ENCODE results near the gene SLC45A1. TPM values are rescaled to one million over a fixed set of nuclear protein-coding genes. Genes with fewer than 3 reads are reported as not detected.
"Not testable (repeated sequence)": the region's sequence is repeated elsewhere in the genome, so short reads cannot be mapped to it uniquely, and the experiment has no call there.

The SLC45A1 gene
- 0.44 and 2.5 TPM in 2 replicates for total RNA-seq (2014; rRNA removed; shearing (Covaris generic))

DNA sequence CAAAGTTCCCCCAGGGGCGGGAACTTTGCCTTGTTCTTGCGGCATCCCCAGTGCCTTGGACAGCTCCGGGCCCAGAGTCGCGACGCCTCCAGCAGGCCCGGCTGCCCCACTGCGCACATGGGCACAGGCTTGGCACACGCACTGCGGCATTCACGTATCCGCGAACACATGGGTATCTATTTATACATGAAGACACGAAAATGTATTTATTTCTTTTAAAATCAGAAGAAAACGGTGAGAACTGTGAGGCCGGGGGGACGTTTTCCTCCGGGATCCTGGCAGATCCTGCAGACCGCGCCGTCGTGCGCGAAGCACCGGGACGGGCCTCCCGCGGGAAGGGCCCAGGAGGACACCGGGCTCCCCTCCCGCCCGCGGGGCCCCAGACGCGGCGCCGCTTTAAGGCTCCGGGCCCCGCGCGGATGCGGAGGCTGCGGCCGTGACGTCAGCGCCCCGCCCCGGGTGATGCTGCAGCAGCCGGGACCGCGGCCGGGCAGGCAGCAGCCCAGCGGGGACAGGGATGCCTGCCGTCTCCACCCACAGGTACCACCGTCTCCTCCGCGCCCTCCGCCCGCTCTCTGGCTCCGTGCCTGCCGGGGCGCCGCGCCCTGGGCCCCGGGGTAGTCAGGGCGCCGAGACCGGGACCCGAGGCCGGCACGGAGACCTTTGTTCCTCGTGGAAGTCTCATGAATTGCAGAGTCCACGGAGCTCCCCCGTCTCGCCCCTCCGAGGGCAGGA, at the start of gene SLC45A1:
TSS of gene SLC45A1 (plus strand) at position 468 of the 735 bp plus-strand sequence. CDS start 6,216 bp downstream, outside the sequence.
- H3K9me3 ChIP-seq (replicated peaks), result no peaks in the 10 kb centered on the region
- peak within 1 kb of the TSS; percentile 45 for H3K4me3 ChIP-seq
- H3K27me3 ChIP-seq (replicated peaks), result no peaks in the 10 kb centered on the region
- peaks cover 11% of the 10 kb centered on the region for H3K4me1 ChIP-seq (replicated peaks)
- no peaks in the 10 kb centered on the region for H3K36me3 ChIP-seq
- no peak within 1 kb of the TSS for H3K27ac ChIP-seq
- DNase-seq (ENCODE audit: low read depth in 1 of 2, low spot score in 2 of 2), result peak; percentile 49 to 62

DNA sequence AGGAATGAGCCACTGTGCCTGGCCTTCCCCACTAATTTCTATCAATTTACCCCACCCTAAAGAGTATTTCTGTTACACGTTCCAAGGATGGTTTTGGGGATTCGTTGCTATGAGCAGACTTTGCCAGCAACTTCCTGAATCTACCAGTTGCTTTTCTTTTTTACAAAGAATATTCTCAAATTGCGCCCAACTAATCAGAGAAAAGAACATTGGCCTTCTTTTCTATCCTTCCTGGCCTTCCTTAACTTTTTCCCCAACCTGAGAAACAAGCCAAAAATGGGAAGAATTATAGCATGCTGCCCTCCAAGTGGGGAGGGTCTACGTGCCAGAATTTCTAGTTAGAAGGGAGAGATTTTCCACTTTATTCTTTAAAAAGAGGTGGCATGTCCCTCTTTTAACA, 44.9 kb upstream of the SLC45A1 start:
- no peak for DNase-seq (ENCODE audit: low read depth in 1 of 2, low spot score in 2 of 2)
- no peaks in the 10 kb centered on the region for H3K27me3 ChIP-seq (replicated peaks)
- no peaks in the 10 kb centered on the region for H3K9me3 ChIP-seq (replicated peaks)

DNA sequence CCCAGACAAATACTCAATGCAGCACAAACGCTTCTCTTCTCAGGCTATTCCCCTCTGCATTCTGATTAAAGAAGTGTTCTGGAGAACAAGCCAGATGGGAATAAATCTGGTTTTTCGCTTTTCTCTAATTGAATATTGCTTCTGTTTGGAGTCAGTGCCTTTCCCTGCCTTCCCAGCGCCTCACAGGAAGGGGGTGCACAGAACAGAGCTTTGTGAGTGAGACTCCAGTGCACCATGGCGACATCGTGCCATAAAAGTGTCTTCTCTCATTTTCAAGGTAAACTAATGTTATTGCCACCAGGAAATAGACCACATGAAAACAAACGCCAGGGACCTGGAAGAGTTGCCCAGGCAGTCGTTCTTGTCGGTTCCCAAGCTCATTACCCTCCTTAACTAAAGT, 43.6 kb upstream of the SLC45A1 start:
- Histone ChIP-seq H3K4me3 (no peak overlapping the region), H3K4me1 (replicated peaks) (peaks cover 13% of the 10 kb centered on the region), H3K27ac (no peak overlapping the region), H3K36me3 (no peaks in the 10 kb centered on the region), H3K9me3 (replicated peaks) (no peaks in the 10 kb centered on the region), H3K27me3 (replicated peaks) (no peaks in the 10 kb centered on the region)
- no peak for DNase-seq (ENCODE audit: low read depth in 1 of 2, low spot score in 2 of 2)

More for the DNA sequence above, 44.9 kb upstream of the SLC45A1 start:
- Histone ChIP-seq H3K27ac (no peak overlapping the region), H3K4me3 (no peak overlapping the region), H3K4me1 (replicated peaks) (peaks cover 16% of the 10 kb centered on the region), H3K36me3 (no peaks in the 10 kb centered on the region)

DNA sequence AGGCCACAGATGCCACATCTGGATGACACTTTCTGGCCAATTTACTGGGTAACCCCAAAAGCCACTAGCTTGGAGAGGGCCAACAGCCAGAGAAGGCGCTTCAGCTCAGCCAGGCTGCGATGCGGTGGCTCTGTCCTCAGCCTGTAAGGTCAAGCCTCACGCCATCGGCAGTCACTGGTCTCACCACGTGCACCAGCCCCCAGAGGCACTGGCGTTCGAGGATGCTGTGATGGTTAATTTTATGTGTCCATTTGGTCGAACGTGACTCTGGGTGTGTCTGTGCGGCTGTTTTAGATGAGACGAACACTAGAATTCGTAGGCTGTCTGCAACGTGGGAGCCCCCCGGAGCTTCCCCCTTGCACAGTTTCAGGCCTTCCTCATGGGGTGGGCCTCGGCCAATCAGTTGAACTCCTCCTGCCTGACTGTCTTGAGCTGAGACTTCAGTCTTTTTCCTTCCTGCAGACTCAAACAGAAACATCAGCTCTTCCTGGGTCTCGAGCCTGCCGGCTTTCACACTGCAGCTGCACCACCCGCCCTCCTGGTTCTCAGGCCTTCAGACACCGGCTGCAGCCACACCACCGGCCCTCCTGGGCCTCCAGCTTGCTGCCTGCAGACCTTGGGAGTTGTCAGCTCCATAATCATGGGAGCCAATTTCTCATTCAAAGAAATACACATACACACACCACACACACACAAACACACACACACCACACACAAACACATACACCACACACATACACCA, 41.6 kb upstream of the SLC45A1 start:
- H3K4me3 ChIP-seq, result no peak overlapping the region
- no peaks in the 10 kb centered on the region for H3K36me3 ChIP-seq
- no peak for DNase-seq (ENCODE audit: low read depth in 1 of 2, low spot score in 2 of 2)
- no peak overlapping the region for H3K27ac ChIP-seq
- no peaks in the 10 kb centered on the region for H3K9me3 ChIP-seq (replicated peaks)
- H3K4me1 ChIP-seq (replicated peaks), result no peaks in the 10 kb centered on the region
- H3K27me3 ChIP-seq (replicated peaks), result no peaks in the 10 kb centered on the region

DNA sequence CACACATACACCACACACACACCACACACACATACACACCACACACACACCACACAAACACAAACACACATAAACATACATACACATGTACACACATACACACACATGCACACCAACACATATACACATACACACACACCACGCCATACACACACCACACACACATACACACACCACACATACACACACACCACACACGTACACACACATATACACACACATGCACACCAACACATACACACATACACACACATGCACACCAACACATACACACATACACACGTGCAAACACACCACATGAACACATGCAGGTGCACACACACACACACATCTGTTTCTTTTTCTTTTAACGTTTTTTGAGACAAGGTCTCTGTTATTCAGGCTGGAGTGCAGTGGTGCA, 41.0 kb upstream of the SLC45A1 start:
- Histone ChIP-seq H3K4me3 (no peak overlapping the region), H3K36me3 (no peaks in the 10 kb centered on the region), H3K27ac (no peak overlapping the region), H3K4me1 (replicated peaks) (no peaks in the 10 kb centered on the region), H3K27me3 (replicated peaks) (no peaks in the 10 kb centered on the region), H3K9me3 (replicated peaks) (no peaks in the 10 kb centered on the region)
- no peak for DNase-seq (ENCODE audit: low read depth in 1 of 2, low spot score in 2 of 2)

DNA sequence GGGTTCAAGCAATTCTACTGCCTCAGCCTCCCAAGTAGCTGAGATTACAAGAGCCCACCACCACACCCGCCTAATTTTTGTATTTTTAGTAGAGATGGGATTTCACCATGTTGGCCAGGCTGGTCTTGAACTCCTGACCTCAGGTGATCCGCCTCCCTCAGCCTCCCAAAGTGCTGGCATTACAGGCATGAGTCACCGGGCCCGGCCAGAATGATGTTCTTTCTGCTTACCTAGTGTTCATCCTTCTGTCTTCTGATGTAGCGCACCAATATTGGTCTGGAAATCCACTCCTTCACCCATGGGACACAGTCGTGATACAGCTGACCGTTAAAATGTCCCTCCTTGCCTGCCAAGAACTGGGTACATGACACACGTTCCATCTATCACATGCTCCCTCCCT, 39.2 kb upstream of the SLC45A1 start:
- not testable (repeated sequence) for H3K27me3 ChIP-seq (replicated peaks); H3K36me3 ChIP-seq; H3K9me3 ChIP-seq (replicated peaks); H3K4me1 ChIP-seq (replicated peaks); H3K4me3 ChIP-seq; DNase-seq (ENCODE audit: low read depth in 1 of 2, low spot score in 2 of 2); H3K27ac ChIP-seq

DNA sequence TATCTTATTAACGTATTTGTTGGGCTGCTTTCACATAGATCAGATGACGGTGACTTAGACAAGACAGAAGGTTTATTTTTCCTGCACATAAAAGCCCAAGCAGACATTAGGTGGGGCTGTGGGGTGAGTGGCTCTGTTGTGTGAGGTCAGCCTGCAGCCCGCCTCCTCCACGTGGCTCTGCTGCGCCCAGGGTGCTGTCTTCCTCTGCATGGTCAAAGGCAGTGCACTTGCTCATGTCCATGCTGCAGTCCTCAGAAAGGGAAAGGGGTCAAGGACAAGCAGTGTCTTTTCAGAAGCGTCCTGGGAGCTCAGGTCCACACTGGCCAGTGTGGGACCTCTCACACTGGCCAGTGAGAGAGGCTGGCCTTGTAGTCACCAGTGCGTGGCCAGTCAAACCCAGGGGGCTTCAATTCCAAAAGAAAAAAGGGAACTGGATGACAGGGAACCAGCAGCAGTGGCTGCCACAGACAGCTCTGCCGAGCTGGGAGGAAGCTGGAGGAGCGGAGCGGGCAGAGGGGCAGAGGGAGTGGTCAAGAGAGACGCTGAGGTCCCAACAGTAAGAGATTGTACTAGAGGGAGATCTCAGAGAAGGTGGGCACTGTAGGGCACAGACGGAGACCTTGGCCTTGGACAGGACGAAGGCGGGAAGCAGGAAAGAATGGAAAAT, 35.9 kb upstream of the SLC45A1 start:
- Histone ChIP-seq H3K27me3 (replicated peaks) (no peaks in the 10 kb centered on the region), H3K36me3 (no peaks in the 10 kb centered on the region), H3K4me1 (replicated peaks) (no peaks in the 10 kb centered on the region), H3K27ac (no peak overlapping the region), H3K9me3 (replicated peaks) (no peaks in the 10 kb centered on the region), H3K4me3 (no peak overlapping the region)
- no peak for DNase-seq (ENCODE audit: low read depth in 1 of 2, low spot score in 2 of 2)

DNA sequence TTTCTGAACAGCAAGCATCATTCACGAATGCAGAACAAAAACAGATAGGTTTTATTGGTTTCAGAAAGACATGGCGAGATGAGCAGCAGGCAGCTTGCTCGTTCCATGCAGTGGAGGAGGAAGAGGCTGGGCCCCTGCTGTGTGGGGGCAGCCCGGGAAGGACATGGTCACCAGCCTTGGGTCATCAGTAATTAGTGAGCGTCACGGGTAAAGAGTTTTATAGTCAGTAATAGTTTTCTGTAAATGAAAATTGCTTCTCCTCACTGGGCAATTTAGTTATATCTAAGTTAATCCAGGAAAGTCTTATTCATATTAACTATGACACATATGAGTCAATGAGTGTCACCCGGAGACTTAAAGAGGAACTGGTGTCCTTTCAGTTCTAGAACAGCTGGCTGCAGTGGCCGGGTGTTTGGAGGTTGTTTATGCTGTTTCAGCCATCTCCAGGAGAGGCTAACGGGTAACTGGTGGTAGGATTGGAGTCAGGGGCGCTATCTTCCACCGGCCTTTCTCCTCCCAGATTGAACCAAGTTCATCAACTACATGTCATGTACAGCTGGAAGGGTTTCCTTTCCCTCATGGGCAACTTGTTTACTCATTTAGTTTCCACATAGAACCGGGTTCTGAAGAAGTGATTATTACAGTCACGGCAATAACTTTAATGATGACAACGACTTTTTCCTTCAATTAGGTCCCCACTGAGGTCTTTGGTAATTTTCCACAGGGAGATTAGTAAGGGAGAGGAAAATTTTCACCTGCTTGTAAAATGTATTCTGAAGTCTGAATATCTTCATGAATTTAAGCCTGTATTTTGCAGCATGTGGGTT, 34.6 kb upstream of the SLC45A1 start:
- Histone ChIP-seq H3K9me3 (replicated peaks) (no peaks in the 10 kb centered on the region), H3K27ac (no peak overlapping the region), H3K27me3 (replicated peaks) (no peaks in the 10 kb centered on the region), H3K4me3 (no peak overlapping the region), H3K4me1 (replicated peaks) (no peaks in the 10 kb centered on the region), H3K36me3 (no peaks in the 10 kb centered on the region)
- no peak for DNase-seq (ENCODE audit: low read depth in 1 of 2, low spot score in 2 of 2)

DNA sequence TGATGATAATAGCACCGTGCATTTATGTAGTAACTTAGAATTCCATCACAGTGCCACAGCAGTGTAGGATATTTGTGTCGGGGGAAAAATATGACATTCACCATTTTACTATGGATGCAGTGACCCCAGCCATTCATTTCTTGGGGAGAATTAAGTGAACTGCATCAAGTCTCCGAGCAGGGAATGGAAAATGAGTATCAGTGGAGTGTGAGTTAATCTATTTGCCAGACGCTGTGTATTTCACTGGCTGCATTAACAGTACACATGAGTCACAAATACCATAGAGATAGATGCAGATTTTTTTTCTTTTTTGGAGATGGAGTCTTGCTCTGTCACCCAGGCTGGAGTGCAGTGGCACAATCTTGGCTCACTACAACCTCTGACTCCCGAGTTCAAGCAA, 33.8 kb upstream of the SLC45A1 start:
- H3K27me3 ChIP-seq (replicated peaks), result no peaks in the 10 kb centered on the region
- H3K36me3 ChIP-seq, result no peaks in the 10 kb centered on the region
- H3K4me3 ChIP-seq, result no peak overlapping the region
- H3K9me3 ChIP-seq (replicated peaks), result no peaks in the 10 kb centered on the region
- no peak for DNase-seq (ENCODE audit: low read depth in 1 of 2, low spot score in 2 of 2)
- H3K27ac ChIP-seq, result no peak overlapping the region
- H3K4me1 ChIP-seq (replicated peaks), result no peaks in the 10 kb centered on the region

DNA sequence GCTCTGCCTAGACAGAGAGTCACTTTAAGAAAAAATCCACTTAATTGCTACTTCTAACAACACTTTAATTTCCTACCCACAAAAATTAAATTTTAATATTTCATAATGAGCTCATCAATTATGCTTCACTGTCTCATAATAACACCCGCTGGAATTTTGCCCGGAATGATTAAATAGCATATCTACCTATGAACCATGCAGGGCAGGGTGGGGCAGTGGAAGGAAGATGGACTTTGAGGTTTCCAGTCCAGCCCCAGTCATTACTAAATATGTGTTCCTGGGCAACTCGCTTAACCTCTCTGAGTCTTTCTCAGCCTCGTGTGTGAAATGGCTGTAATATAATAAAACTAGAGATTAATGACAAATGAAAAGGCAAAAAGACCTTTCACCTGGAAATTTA, 32.8 kb upstream of the SLC45A1 start:
- Histone ChIP-seq H3K9me3 (replicated peaks) (no peaks in the 10 kb centered on the region), H3K27me3 (replicated peaks) (no peaks in the 10 kb centered on the region), H3K27ac (no peak overlapping the region), H3K4me1 (replicated peaks) (no peaks in the 10 kb centered on the region), H3K4me3 (no peak overlapping the region), H3K36me3 (no peaks in the 10 kb centered on the region)
- no peak for DNase-seq (ENCODE audit: low read depth in 1 of 2, low spot score in 2 of 2)

DNA sequence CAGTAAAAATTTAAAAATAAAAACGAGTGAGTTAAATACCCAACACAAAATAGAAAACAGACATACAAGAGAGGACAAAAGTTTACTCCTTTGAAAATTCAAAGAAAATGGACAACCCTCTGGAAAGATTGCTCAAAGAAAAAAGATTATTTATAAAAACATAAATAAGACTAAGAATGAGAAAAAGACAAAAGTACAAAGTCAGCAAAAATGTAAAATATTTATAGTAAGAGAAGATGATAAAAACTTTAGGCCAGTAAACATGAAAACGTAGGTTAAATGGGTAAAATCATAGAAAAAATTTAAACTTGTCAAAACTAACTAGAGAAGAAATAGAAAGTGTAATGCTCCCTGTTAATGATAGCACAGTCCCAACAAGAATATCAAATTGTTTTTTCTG, 31.9 kb upstream of the SLC45A1 start:
- no peaks in the 10 kb centered on the region for H3K4me1 ChIP-seq (replicated peaks)
- no peak for DNase-seq (ENCODE audit: low read depth in 1 of 2, low spot score in 2 of 2)

DNA sequence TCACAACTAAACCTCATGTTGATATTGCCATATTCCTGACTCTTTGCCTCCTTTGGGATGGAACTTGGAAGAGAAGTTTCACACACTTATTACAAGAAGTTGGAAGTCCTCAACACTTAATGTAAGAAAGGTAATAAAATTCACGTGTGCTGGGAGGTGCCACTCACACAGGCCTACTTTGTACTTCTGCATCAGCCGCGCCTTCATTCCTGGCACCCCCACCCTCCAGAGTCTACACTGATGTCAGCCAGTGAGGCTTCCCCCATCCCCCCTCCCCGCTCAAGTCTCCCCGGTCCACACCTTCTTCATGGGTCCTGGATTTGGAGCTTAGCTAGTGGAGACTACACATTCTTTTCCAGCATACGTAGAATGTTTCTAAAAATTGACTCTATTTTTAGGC, 24.8 kb upstream of the SLC45A1 start:
- no peaks in the 10 kb centered on the region for H3K27me3 ChIP-seq (replicated peaks)
- DNase-seq (ENCODE audit: low read depth in 1 of 2, low spot score in 2 of 2), result no peak
- no peak overlapping the region for H3K27ac ChIP-seq
- H3K4me3 ChIP-seq, result no peak overlapping the region
- no peaks in the 10 kb centered on the region for H3K36me3 ChIP-seq
- no peaks in the 10 kb centered on the region for H3K4me1 ChIP-seq (replicated peaks)
- no peaks in the 10 kb centered on the region for H3K9me3 ChIP-seq (replicated peaks)

More for the DNA sequence above, 31.9 kb upstream of the SLC45A1 start:
- Histone ChIP-seq H3K27me3 (replicated peaks) (no peaks in the 10 kb centered on the region), H3K27ac (no peak overlapping the region), H3K36me3 (no peaks in the 10 kb centered on the region), H3K9me3 (replicated peaks) (no peaks in the 10 kb centered on the region), H3K4me3 (no peak overlapping the region)

DNA sequence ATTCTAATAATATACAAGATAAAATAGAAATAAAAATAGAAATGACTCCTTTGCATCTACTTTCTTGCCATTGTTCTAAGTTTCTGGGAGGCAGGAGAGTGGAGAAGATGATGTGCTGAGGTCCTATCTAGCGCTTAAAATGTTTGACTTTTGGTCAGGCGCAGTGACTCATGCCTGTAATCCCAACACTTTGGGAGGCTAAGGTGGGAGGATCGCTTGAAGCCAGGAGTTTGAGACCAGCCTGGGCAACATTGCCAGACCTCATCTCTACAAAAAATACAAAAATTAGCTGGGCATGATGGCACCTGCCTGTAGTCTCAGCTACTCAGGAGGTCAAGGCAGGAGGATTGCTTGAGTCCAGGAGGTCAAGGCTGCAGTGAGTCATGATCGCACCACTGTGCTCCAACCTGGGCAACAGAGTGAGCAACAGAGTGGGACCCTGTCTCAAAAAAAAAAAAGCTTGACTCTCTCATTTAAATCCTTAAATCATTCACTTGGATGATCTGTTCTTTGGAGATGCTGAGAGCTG, 24.2 kb upstream of the SLC45A1 start:
- no peak for DNase-seq (ENCODE audit: low read depth in 1 of 2, low spot score in 2 of 2)
- no peaks in the 10 kb centered on the region for H3K36me3 ChIP-seq
- H3K4me1 ChIP-seq (replicated peaks), result no peaks in the 10 kb centered on the region
- H3K27me3 ChIP-seq (replicated peaks), result no peaks in the 10 kb centered on the region
- no peak overlapping the region for H3K4me3 ChIP-seq
- no peaks in the 10 kb centered on the region for H3K9me3 ChIP-seq (replicated peaks)
- no peak overlapping the region for H3K27ac ChIP-seq

Data from SJSA1 (cell line).